Measurements from ENCODE around the gene FAM184A. TPM values are rescaled to one million over a fixed set of nuclear protein-coding genes. Genes with fewer than 3 reads are reported as not detected.

Gene FAM184A
- total RNA-seq, 1 experiment from 2014 or later, result 1.3 TPM

GRCh38 chr6:118940770-118941169, 137.7 kb downstream of the FAM184A start:
- H3K4me1 Mint-ChIP-seq (ENCODE audit: insufficient read depth, unreplicated experiment), result peaks cover 4% of the 10 kb centered on the region
- ChIA-PET CTCF (interaction anchor here (1.1 kb wide), 1 partner anchor 170 kb away, joined by 4 read pairs; no protein-coding TSS in a partner anchor), POLR2A (no interaction called here)
- DNase-seq (ENCODE audit: unreplicated experiment), result no peak
- intact Hi-C loops (cut with micrococcal nuclease), result no loop called here
- TF ChIP-seq, protein P1, sequence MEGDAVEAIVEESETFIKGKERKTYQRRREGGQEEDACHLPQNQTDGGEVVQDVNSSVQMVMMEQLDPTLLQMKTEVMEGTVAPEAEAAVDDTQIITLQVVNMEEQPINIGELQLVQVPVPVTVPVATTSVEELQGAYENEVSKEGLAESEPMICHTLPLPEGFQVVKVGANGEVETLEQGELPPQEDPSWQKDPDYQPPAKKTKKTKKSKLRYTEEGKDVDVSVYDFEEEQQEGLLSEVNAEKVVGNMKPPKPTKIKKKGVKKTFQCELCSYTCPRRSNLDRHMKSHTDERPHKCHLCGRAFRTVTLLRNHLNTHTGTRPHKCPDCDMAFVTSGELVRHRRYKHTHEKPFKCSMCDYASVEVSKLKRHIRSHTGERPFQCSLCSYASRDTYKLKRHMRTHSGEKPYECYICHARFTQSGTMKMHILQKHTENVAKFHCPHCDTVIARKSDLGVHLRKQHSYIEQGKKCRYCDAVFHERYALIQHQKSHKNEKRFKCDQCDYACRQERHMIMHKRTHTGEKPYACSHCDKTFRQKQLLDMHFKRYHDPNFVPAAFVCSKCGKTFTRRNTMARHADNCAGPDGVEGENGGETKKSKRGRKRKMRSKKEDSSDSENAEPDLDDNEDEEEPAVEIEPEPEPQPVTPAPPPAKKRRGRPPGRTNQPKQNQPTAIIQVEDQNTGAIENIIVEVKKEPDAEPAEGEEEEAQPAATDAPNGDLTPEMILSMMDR (IDR thresholded peaks at IDR 0.05; ENCODE audit: unreplicated experiment), result no peak
- H3K9me3 Mint-ChIP-seq (ENCODE audit: unreplicated experiment), result peaks cover 15% of the 10 kb centered on the region
- no TSS peak for BruUV-seq (replicated peaks)
- H3K27ac Mint-ChIP-seq (ENCODE audit: low read depth, unreplicated experiment), result no peak overlapping the region
- no peak overlapping the region for H3K4me3 Mint-ChIP-seq (ENCODE audit: unreplicated experiment)
- no peaks in the 10 kb centered on the region for H3K27me3 Mint-ChIP-seq (ENCODE audit: insufficient read depth, unreplicated experiment)
- no peaks in the 10 kb centered on the region for H3K36me3 Mint-ChIP-seq (ENCODE audit: insufficient read depth, unreplicated experiment)

- Mint-ChIP-seq H3K27me3 (ENCODE audit: insufficient read depth, unreplicated experiment) (no peaks in the 10 kb centered on the region), H3K36me3 (ENCODE audit: insufficient read depth, unreplicated experiment) (no peaks in the 10 kb centered on the region), H3K27ac (ENCODE audit: low read depth, unreplicated experiment) (no peak overlapping the region), H3K4me1 (ENCODE audit: insufficient read depth, unreplicated experiment) (peaks cover 9% of the 10 kb centered on the region), H3K4me3 (ENCODE audit: unreplicated experiment) (no peak overlapping the region), H3K9me3 (ENCODE audit: unreplicated experiment) (peaks cover 14% of the 10 kb centered on the region)
- DNase-seq (ENCODE audit: unreplicated experiment), result no peak
- TF ChIP-seq, protein P1 (IDR thresholded peaks at IDR 0.05; ENCODE audit: unreplicated experiment), result no peak
- no TSS peak for BruUV-seq (replicated peaks)
- intact Hi-C loops (cut with micrococcal nuclease), result no loop called here
- POLR2A ChIA-PET, result no interaction called here
- CTCF ChIA-PET, result interaction anchor here (0.5 to 1.1 kb wide), 3 partner anchors 171 to 1040 kb away, joined by 3 to 4 read pairs (median 4); no protein-coding TSS in a partner anchor
Measured at GRCh38 chr6:118939683-118940082, 138.8 kb downstream of the FAM184A start.

DNA sequence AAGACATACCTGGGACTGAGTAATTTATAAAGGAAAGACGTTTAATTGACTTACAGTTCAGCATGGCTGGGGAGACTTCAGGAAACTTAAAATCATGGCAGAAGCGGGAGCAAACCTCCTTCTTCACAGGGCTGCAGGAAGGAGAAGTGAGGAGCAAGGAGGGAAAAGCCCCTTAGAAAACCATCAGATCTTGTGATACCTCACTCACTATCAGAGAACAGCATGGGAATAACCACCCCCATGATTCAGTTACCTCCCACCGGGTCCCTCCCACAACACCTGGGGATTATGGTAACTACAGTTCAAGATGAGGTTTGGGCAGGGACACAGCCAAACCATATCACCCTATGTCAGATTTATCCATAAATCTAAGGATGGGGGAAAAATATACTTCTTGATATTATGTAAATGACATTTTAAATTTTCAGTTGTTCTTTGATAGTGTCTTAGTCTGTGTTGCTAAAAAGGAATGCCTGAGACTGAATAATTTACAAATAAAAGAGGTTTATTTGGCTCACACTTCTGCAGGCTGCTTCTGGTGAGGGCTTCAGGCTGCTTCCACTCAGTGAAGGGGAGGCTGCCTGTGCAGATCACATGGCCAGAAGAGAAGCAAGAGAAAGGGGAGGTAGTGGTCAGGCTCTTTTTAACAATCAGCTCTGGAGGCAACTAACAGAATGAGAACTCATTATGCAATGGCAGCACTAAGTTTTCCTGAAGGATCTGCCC, 142.3 kb downstream of the FAM184A start:
- CTCF ChIA-PET, result interaction anchor here (1.0 kb wide), 2 partner anchors 15 to 28 kb away, joined by 3 to 4 read pairs; no protein-coding TSS in a partner anchor
- BruUV-seq (replicated peaks), result no TSS peak

DNA sequence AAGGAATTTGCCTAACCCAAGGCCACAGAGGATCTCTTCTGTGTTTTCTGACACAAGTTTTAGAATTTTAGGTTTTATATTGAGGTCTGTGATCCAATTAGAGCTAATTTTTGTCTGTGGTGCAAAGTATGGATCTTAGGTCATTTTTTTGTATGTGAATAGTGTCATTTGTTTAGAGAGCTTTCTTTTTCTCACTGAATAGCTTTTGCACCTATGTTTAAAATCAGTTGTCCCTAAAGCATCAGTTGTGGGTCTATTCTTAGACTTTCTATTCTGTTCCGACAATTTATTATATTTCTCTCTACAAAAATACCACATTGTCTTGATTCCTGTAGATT, 143.2 kb downstream of the FAM184A start:
- H3K36me3 Mint-ChIP-seq (ENCODE audit: insufficient read depth, unreplicated experiment), result peaks cover 6% of the 10 kb centered on the region
- CTCF ChIA-PET, result interaction anchor here (0.7 to 1.0 kb wide), 3 partner anchors 29 to 44 kb away, joined by 3 read pairs; partner anchors contain the start of gene ASF1A

More for the DNA sequence above, 142.3 kb downstream of the FAM184A start:
- TF ChIP-seq, protein P1 (IDR thresholded peaks at IDR 0.05; ENCODE audit: unreplicated experiment), result no peak
- no peak for DNase-seq (ENCODE audit: unreplicated experiment)
- H3K9me3 Mint-ChIP-seq (ENCODE audit: unreplicated experiment), result no peaks in the 10 kb centered on the region
- H3K36me3 Mint-ChIP-seq (ENCODE audit: insufficient read depth, unreplicated experiment), result no peaks in the 10 kb centered on the region
- peaks cover 23% of the 10 kb centered on the region for H3K4me1 Mint-ChIP-seq (ENCODE audit: insufficient read depth, unreplicated experiment)
- H3K27me3 Mint-ChIP-seq (ENCODE audit: insufficient read depth, unreplicated experiment), result no peaks in the 10 kb centered on the region
- peak overlapping the region; percentile 85 for H3K4me3 Mint-ChIP-seq (ENCODE audit: unreplicated experiment)
- H3K27ac Mint-ChIP-seq (ENCODE audit: low read depth, unreplicated experiment), result peak overlapping the region; percentile 82
- intact Hi-C loops (cut with micrococcal nuclease), result loop anchor here (1.0 kb wide), 1 partner anchor 42 kb away; the partner anchor contains the start of gene ASF1A
- POLR2A ChIA-PET, result interaction anchor here (0.7 to 2.5 kb wide), 4 partner anchors 28 to 359 kb away, joined by 3 to 35 read pairs (median 5); partner anchors contain the start of gene ASF1A

More for the DNA sequence above, 143.2 kb downstream of the FAM184A start:
- DNase-seq (ENCODE audit: unreplicated experiment), result no peak
- peak overlapping the region; percentile 85 for H3K4me3 Mint-ChIP-seq (ENCODE audit: unreplicated experiment)
- POLR2A ChIA-PET, result interaction anchor here (0.6 to 2.5 kb wide), 14 partner anchors 8 to 1264 kb away, joined by 3 to 35 read pairs (median 4); partner anchors contain the start of gene ASF1A
- intact Hi-C loops (cut with micrococcal nuclease), result loop anchor here (1.0 kb wide), 1 partner anchor 41 kb away; the partner anchor contains the start of gene ASF1A
- TF ChIP-seq, protein P1 (IDR thresholded peaks at IDR 0.05; ENCODE audit: unreplicated experiment), result no peak
- no peaks in the 10 kb centered on the region for H3K27me3 Mint-ChIP-seq (ENCODE audit: insufficient read depth, unreplicated experiment)
- no peaks in the 10 kb centered on the region for H3K9me3 Mint-ChIP-seq (ENCODE audit: unreplicated experiment)
- peak overlapping the region; percentile 82 for H3K27ac Mint-ChIP-seq (ENCODE audit: low read depth, unreplicated experiment)
- peaks cover 23% of the 10 kb centered on the region for H3K4me1 Mint-ChIP-seq (ENCODE audit: insufficient read depth, unreplicated experiment)
- BruUV-seq (replicated peaks), result no TSS peak

Measured in MCF 10A (cell line).